ENCODE data around the gene RAB25.

Gene RAB25

DNA sequence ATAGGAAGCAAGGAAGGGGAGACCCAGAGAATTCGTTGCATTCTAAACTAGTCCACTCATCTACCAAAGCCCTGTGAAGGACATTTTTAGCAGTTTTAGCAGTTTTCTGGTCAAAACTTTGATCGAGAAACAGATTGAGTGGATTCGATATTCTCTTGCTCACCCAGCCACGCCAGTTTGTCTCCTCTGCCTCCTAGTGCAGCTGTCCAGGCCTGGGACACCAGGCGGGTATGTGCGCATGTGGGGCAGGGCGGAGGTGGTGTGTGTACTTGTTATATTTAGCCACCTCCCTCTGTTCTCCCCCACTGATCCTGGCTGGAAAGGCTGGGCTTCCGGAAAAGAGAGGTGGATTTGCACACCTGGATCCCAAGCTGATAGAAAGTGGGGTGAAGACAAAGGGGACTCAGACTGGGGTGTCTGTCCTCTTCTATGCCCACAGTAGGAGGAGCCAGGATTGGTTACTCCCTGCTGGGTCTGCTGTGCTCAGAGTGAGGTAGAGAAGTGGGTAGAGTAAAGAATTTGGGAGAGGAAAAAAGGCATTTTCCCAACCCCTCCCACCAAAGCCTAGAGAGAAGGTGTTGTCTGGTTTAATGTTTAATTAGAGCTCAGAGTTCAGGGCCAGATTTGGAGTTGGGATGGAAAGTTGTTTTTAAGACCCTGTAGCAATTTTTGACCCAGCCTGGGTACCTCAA is 57.4 kb downstream of the RAB25 start:
- no peak overlapping the region for H3K27ac ChIP-seq (ENCODE audit: extremely low read depth, low read depth, low read length)
- peaks cover 14% of the 10 kb centered on the region for H3K4me1 ChIP-seq (ENCODE audit: control insufficient read depth, insufficient read depth, low read length)
- H3K36me3 ChIP-seq (ENCODE audit: control insufficient read depth in 2 of 2, insufficient read depth in 1 of 2, low read length in 2 of 2) = peaks cover 0 to 7% of the 10 kb centered on the region in 2 experiments; a peak in 2 of 3 replicates
- H3K4me3 ChIP-seq (ENCODE audit: low read depth, low read length) = no peak overlapping the region
- no peaks in the 10 kb centered on the region for H3K9me3 ChIP-seq (ENCODE audit: control insufficient read depth, insufficient read depth, low read depth, low read length)
- ChIA-PET POLR2A (interaction anchor here (1.4 to 2.1 kb wide), 2 partner anchors 12 kb away, joined by 4 to 7 read pairs; no protein-coding TSS in a partner anchor), CTCF (interaction anchor here (3.5 to 25.6 kb wide), 2 partner anchors 11 to 19 kb away, joined by 33 to 1029 read pairs; no protein-coding TSS in a partner anchor)
- TF ChIP-seq ZIC2 (tag by site-specific recombination; IDR thresholded peaks at IDR 0.05) (peak; percentile 32), ZNF239 (tag by site-specific recombination; IDR thresholded peaks at IDR 0.05) (no peak)

- peaks cover 0 to 7% of the 10 kb centered on the region in 2 experiments; a peak in 2 of 3 replicates for H3K36me3 ChIP-seq (ENCODE audit: control insufficient read depth in 2 of 2, insufficient read depth in 1 of 2, low read length in 2 of 2)
- POLR2A ChIA-PET = interaction anchor here (1.4 to 2.1 kb wide), 2 partner anchors 10 to 13 kb away, joined by 4 to 7 read pairs; no protein-coding TSS in a partner anchor
- no peaks in the 10 kb centered on the region for H3K9me3 ChIP-seq (ENCODE audit: control insufficient read depth, insufficient read depth, low read depth, low read length)
- H3K4me1 ChIP-seq (ENCODE audit: control insufficient read depth, insufficient read depth, low read length) = peaks cover 20% of the 10 kb centered on the region
- CTCF ChIA-PET = interaction anchor here (1.0 to 25.6 kb wide), 3 partner anchors 9 to 26 kb away, joined by 4 to 1029 read pairs (median 33); no protein-coding TSS in a partner anchor
- H3K27ac ChIP-seq (ENCODE audit: extremely low read depth, low read depth, low read length) = no peak overlapping the region
- H3K4me3 ChIP-seq (ENCODE audit: low read depth, low read length) = no peak overlapping the region
- TF ChIP-seq ZFP69B (tag by site-specific recombination; IDR thresholded peaks at IDR 0.05) (peak; percentile 98), GLIS2 (tag by site-specific recombination; IDR thresholded peaks at IDR 0.05) (peak; percentile 40; the same call in 1 of the 2 replicates), ZBTB17 (tag by site-specific recombination; IDR thresholded peaks at IDR 0.05) (peak; percentile 71), OSR2 (tag by site-specific recombination; IDR thresholded peaks at IDR 0.05) (no peak), KLF1 (tag by site-specific recombination; IDR thresholded peaks at IDR 0.05) (peak; percentile 77), ZNF513 (tag by site-specific recombination; IDR thresholded peaks at IDR 0.05) (no peak), ZIC2 (tag by site-specific recombination; IDR thresholded peaks at IDR 0.05) (peak; percentile 53), CTCF (tag by site-specific recombination; IDR thresholded peaks at IDR 0.05) (0 out of 2 replicates have a peak, but pooled peaks have one; percentile 20), GLIS1 (tag by site-specific recombination; IDR thresholded peaks at IDR 0.05) (peak; percentile 50; the same call in 1 of the 2 replicates)
- TF ChIP-seq, protein P1, sequence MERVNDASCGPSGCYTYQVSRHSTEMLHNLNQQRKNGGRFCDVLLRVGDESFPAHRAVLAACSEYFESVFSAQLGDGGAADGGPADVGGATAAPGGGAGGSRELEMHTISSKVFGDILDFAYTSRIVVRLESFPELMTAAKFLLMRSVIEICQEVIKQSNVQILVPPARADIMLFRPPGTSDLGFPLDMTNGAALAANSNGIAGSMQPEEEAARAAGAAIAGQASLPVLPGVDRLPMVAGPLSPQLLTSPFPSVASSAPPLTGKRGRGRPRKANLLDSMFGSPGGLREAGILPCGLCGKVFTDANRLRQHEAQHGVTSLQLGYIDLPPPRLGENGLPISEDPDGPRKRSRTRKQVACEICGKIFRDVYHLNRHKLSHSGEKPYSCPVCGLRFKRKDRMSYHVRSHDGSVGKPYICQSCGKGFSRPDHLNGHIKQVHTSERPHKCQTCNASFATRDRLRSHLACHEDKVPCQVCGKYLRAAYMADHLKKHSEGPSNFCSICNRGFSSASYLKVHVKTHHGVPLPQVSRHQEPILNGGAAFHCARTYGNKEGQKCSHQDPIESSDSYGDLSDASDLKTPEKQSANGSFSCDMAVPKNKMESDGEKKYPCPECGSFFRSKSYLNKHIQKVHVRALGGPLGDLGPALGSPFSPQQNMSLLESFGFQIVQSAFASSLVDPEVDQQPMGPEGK (tag by site-specific recombination; IDR thresholded peaks at IDR 0.05) = peak; percentile 39; the same call in 1 of the 2 replicates
- TF ChIP-seq, protein P2, sequence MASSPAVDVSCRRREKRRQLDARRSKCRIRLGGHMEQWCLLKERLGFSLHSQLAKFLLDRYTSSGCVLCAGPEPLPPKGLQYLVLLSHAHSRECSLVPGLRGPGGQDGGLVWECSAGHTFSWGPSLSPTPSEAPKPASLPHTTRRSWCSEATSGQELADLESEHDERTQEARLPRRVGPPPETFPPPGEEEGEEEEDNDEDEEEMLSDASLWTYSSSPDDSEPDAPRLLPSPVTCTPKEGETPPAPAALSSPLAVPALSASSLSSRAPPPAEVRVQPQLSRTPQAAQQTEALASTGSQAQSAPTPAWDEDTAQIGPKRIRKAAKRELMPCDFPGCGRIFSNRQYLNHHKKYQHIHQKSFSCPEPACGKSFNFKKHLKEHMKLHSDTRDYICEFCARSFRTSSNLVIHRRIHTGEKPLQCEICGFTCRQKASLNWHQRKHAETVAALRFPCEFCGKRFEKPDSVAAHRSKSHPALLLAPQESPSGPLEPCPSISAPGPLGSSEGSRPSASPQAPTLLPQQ (tag by site-specific recombination; IDR thresholded peaks at IDR 0.05) = peak; percentile 98
Measured at GRCh38 chr1:156119503-156120209, 58.7 kb downstream of the RAB25 start.

Measured in HEK293 (cell line).